ENCODE results near the gene MAPK1.

DNA sequence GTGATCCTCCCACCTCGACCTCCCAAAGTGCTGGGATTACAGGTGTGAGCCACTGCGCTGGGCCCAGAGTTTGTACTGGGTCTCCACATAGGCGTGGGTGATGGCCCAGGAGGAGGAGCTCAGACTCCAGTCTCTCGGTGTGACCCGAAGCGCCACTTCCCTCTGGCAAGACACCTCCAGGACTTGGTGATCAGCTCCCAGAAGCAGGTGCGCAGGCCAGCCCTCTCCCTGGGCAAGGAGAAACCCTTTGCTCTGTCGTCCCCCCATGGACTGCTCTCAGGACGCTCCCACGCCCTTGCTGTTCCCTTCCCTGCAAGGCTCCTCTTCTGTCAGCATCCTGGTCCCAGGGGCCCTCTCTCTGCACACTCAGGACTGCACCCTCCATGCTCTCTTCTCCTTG, 126.4 kb downstream of the MAPK1 start:
- TF ChIP-seq EZH2 (IDR thresholded peaks at IDR 0.05; ENCODE audit: insufficient read depth, poor library complexity, severe bottlenecking) (no peak), EZH2phosphoT487 (IDR thresholded peaks at IDR 0.05; ENCODE audit: insufficient read depth, low read depth) (no peak)
